HG03095 (cell line): Measurements from ENCODE around the gene GNAO1.

Experiments
- ATAC-seq: cut with Tn5 transposase; IDR thresholded peaks from one replicate; pipeline ENCODE4 v1.9.1; 2021; ENCODE audit warnings: moderate library complexity; ENCODE audit not compliant: unreplicated experiment

Gene GNAO1

GRCh38 chr16:56282451-56282850 lies 91.2 kb downstream of the GNAO1 start:
- ATAC-seq: no peak

GRCh38 chr16:56284521-56284920 lies 93.2 kb downstream of the GNAO1 start:
- no peak for ATAC-seq

GRCh38 chr16:56286809-56287208 lies 95.5 kb downstream of the GNAO1 start:
- ATAC-seq: no peak

- ATAC-seq: no peak
Measured at GRCh38 chr16:56288019-56288418, 96.7 kb downstream of the GNAO1 start.

- ATAC-seq: no peak
Measured at GRCh38 chr16:56289416-56289815, 98.1 kb downstream of the GNAO1 start.

GRCh38 chr16:56289862-56290261 lies 98.6 kb downstream of the GNAO1 start:
- no peak for ATAC-seq

- ATAC-seq: no peak
Measured at GRCh38 chr16:56294014-56294413, 102.7 kb downstream of the GNAO1 start.

GRCh38 chr16:56294579-56294978 lies 103.3 kb downstream of the GNAO1 start:
- ATAC-seq: no peak

GRCh38 chr16:56295059-56295665 lies 103.9 kb downstream of the GNAO1 start:
- ATAC-seq: no peak

GRCh38 chr16:56295739-56296527 lies 104.6 kb downstream of the GNAO1 start:
- ATAC-seq: no peak

- ATAC-seq: no peak
Measured at GRCh38 chr16:56297684-56298083, 106.4 kb downstream of the GNAO1 start.

GRCh38 chr16:56298116-56298515 lies 106.8 kb downstream of the GNAO1 start:
- ATAC-seq: no peak

- no peak for ATAC-seq
Measured at GRCh38 chr16:56298948-56299596, 107.8 kb downstream of the GNAO1 start.

GRCh38 chr16:56300242-56300623 lies 108.9 kb downstream of the GNAO1 start:
- no peak for ATAC-seq

- no peak for ATAC-seq
Measured at GRCh38 chr16:56300891-56301850, 109.9 kb downstream of the GNAO1 start.

GRCh38 chr16:56302506-56302905 lies 111.2 kb downstream of the GNAO1 start:
- ATAC-seq: no peak

GRCh38 chr16:56303066-56303715 lies 111.9 kb downstream of the GNAO1 start:
- no peak for ATAC-seq

- no peak for ATAC-seq
Measured at GRCh38 chr16:56303880-56304279, 112.6 kb downstream of the GNAO1 start.

- ATAC-seq: no peak
Measured at GRCh38 chr16:56305956-56306565, 114.8 kb downstream of the GNAO1 start.
